HG03108 (cell line): ENCODE results near the gene TBCB.
"Not testable (repeated sequence)": the region's sequence is repeated elsewhere in the genome, so short reads cannot be mapped to it uniquely, and the experiment has no call there.

Experiments
- ATAC-seq: cut with Tn5 transposase; IDR thresholded peaks from one replicate; pipeline ENCODE4 v1.9.1; 2021; ENCODE audit warnings: moderate library complexity; ENCODE audit not compliant: unreplicated experiment

TBCB gene

DNA sequence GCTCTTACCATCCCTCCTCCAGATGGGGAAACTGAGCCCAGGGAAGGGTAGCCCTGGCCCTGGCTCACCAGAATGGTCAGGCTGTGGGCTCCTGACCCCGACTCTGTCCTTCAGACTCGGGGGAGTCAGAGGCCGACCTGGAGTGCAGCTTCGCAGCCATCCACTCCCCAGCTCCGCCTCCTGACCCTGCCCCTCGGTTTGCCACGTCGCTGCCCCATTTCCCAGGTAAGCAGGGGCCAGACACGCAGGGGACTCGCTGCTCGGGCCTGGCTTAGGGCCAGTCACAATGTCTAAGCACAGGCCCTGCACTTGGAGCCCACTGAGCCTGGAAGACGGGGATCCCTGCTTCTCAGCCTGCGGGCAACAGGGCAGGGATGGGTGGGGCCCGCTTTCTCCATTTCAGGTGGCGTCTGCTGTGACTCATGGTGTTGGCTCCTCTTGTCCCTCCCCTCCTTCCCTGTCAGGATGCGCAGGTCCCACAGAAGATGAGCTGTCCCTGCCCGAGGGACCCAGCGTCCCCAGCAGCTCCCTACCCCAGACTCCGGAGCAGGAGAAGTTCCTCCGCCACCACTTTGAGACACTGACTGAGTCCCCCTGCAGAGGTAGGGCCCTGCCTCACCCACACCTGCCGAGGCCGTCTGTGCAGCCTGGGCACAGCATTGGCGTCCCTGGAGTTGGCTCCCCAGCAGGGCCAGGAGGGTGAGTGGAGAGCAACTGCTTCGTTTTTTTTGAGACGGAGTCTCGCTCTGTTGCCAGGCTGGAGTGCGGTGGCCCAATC is 13.5 kb upstream of the TBCB start:
- no peak for ATAC-seq

- ATAC-seq = no peak
These were observed 12.1 kb upstream of the TBCB start for GRCh38 chr19:36103040-36103626.

DNA sequence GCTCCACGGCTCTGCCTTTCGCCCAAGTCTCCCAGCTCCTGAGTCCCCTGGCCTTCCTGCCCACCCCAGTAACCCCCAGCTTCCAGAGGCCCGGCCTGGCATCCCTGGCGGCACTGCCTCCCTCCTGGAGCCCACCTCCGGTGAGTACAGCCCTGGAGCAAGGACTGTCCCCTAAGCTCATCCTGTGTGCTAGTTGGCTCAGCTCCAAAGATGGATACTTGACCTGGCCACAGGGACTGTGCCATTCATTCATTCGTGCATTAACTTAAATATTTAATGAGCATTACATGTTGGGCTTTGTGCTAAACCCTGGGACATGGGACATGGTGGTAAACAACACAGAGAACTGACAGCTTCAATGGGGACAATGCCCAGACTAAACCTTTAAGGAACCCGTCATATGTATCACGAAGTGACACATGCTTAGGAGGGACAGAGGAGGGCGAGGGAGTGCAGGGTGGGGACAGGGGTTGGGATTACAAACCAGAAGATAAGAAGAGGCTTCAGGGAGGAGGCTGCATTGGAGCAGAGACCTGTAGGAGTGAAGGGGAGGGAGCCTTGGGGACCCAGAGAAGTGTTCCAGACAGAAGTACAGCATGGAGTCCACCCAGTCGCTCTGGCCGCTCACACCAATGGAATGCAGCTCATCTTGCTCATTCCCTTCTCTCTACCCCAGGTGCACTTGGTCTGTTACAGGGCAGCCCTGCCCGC is 11.3 kb upstream of the TBCB start:
- ATAC-seq = no peak

GRCh38 chr19:36106441-36106840 is 8.8 kb upstream of the TBCB start:
- no peak for ATAC-seq

GRCh38 chr19:36106991-36107390 is 8.3 kb upstream of the TBCB start:
- no peak for ATAC-seq

GRCh38 chr19:36108684-36109083 is 6.6 kb upstream of the TBCB start:
- no peak for ATAC-seq

GRCh38 chr19:36110487-36111199 is 4.6 kb upstream of the TBCB start, which contains the start of gene OVOL3:
OVOL3 (plus strand) TSS chr19:36111143; CDS start chr19:36111203, 60 bp downstream.
- ATAC-seq = no peak

DNA sequence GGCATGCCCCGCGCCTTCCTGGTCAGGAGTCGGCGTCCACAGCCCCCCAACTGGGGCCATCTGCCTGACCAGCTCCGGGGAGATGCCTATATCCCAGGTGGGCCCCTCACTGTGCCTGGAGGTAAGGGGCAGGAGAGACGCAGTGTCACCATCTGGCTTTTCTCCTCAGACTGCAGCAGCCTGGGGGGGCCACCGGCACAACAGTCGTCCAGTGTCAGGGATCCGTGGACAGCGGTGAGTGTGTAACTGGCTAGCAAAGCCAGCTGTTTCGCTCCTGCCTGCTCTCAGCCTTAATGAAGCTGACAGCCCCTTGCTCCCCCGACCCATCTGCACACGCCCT is 4.1 kb upstream of the TBCB start:
- no peak for ATAC-seq

- no peak for ATAC-seq
These were observed 2.6 kb upstream of the TBCB start for GRCh38 chr19:36112678-36113077.

DNA sequence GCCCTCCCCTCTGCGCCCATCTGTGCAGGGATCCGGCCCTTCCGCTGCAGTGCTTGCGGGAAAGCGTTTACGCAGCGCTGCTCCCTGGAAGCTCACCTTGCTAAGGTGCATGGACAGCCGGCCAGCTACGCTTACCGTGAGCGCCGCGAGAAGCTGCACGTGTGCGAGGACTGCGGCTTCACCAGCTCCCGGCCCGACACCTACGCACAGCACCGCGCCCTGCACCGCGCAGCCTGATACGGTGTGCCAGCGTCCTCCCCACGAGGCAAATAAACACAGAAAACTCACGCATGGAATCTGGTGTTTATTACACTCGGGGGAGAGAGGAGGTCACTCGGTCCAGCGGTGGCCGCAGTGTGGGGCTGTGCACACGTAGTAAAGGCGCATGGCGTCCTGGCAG is 1.8 kb upstream of the TBCB start:
- no peak for ATAC-seq

DNA sequence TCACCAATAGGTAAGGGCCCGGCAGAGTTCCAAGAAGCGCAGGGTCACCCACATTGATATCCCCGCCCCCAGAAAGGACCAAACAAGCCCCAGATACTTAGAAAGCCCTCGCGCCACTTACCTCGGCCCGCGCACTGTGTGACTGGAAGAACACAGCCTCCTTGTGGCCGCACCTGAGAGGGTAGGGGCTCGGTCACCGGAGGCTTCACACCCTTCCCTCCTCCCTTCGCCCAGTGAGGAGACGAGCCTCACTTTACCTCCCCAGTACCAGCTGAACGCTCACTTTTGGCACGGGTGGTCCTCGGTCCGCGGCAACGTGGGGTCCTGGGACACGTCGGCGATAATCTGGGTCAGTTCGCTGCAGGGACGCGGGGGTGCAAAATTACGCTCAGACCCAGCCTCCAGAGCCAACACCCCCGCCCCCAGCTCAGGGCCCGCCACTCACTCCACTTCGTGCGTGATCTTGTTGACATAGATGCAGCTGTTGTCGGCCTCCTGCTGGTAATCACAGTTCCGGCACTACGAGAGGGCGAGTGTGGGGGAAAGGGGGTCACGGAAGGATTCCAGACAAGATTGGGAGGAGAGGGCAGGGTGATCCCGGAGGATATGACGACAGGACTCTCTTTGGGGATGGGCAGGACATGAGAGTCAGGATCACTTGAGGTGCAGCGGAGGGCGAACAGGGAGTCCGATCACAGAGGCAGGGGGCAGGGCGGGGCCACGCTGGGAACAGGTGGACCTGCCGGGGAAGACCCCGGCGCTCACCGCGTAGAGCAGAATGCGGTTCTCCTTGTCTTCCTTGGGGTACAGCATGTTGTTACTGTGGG is 1.2 kb upstream of the TBCB start:
- no peak for ATAC-seq

DNA sequence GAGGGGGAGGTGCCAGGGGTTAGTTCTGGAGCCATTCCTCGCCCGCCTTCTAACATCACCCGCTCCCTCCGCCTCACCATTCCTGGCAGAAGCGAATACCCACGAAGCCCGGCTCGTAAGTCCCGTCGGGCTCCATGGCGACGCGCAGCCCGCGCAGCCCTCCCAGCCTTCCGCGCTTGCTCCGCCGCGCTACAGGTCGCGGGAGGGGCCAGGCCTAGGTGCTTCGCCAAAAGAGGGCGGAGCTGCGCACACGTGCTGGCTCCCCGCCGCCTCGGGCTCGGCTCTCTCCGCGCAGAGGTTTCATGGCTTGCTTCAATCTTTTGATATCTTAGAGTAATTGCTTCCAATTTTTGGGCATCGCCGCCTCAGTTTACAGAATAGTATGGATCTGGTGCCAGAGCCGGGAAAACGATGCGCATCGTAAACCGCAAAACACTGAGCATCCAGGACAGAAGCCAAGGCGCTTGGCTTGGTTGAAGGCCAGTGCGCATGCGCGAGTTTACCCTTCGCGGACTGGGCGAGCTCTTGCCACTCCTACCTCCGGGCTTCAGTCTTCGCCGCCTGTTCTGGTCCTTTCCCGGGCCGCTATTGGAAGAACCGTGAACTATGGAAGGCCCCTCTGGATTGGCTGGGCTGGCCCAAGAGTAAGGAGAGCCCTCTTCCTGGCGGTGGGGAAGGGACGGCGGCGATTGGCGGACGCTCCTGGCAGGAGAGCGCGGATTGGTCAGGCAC is 381 bp upstream of the TBCB start, which contains the start of gene POLR2I:
Gene POLR2I (minus strand): TSS at position 155 of the 732 bp plus-strand sequence. CDS start 19 bp downstream, at position 136.
- peak; percentile 83 for ATAC-seq

DNA sequence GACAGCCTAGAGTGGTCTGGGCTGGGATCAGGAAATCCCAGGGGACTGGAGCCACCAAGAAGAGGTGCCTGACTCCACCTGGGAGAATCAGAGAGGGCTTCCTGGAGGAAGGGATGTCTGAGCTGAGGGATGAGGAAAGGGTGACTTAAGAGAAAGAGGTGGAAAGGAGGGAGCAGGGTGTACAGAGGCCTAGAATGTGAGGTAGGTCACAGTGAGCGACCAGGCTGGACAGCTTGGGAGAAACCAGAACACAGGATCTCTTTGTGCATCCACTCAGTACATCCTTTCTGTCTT is 1.0 kb downstream of the TBCB start:
- no peak for ATAC-seq

GRCh38 chr19:36120092-36120983 is 5.1 kb downstream of the TBCB start:
- no peak for ATAC-seq

GRCh38 chr19:36120984-36121358 is 5.7 kb downstream of the TBCB start:
- ATAC-seq = no peak

DNA sequence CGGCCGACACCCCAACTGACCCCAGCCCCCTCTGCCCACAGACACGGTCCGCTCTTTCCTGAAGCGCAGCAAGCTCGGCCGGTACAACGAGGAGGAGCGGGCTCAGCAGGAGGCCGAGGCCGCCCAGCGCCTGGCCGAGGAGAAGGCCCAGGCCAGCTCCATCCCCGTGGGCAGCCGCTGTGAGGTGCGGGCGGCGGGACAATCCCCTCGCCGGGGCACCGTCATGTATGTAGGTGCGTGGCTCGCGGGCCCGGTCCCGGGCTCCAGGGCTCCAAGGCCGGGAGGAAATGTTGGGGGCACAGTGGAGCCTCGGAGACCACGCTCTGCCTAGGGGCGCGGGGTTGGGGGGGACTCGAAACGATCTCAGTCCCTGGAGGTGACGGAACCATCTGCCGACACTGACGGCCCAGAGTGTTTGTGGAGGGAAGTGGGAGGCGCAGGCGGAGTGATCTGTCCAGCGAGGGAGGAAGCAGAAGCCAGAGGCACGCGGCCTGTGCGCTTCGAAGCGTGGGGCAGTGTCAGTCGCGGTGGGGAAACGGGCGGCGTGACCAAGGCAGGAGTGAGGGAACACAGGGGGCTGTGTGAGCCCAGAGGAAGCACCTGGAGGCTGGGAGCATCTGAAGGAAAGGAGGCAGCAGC is 6.3 kb downstream of the TBCB start:
- no peak for ATAC-seq

DNA sequence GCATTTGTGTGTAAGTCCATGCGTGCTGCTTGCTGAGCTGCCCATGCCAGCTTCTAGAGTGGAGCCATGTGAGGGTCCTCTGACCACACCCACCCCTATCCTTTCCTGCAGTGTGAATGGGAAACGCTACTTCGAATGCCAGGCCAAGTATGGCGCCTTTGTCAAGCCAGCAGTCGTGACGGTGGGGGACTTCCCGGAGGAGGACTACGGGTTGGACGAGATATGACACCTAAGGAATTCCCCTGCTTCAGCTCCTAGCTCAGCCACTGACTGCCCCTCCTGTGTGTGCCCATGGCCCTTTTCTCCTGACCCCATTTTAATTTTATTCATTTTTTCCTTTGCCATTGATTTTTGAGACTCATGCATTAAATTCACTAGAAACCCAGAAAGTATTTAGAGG is 10.3 kb downstream of the TBCB start:
- ATAC-seq = no peak

DNA sequence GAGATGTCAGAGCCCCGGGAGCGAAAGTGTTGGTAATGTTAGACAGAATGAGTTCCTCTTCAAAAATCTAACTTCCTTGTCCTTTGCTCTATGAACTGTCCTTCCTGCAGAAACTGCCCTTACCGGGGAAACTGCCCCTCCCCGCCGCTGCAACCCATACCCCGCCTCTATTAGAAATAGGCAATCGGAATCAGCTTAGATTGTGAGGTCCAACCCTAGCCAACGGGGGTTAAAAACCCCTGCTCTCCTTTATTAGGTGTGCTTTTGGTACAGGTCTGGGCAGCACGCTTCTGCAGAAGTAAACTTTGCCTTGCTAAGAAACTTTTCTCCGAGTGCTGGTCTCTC is 13.1 kb downstream of the TBCB start:
- ATAC-seq = peak; percentile 9

DNA sequence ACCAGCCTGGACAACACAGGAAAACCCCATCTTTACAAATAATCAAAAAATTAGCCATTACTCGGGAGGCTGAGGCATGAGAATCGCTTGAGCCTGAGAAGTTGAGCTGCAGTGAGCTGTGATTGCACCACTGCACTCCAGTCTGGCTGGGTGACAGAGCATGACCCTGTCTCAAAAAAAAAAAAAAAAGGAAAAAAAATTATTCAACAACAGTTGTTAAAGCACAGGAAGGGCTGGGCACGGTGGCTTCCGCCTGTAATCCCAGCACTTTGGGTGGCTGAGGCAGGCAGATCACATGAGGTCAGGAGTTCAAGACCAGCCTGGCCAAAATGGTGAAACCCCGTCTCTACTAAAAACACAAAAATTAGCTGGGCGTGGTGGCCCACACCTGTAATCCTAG is 16.0 kb downstream of the TBCB start:
- ATAC-seq = not testable (repeated sequence)
